Fibroblast of pulmonary artery (primary cell): Measurements from ENCODE around the gene CHD6.

ENCODE experiments used
- DNase-seq: peaks from one replicate; pipeline ENCODE4 v3.0.0-alpha.2; 2010; ENCODE audit warnings: low read depth
- H3K4me3 ChIP-seq: replicated peaks from 2 replicates; pipeline ENCODE4 v1.5.1; 2011; ENCODE audit warnings: low read depth, mild to moderate bottlenecking, control low read depth, low read length, moderate library complexity
- CTCF ChIP-seq: IDR thresholded peaks from 2 replicates; pipeline ENCODE4 v1.5.1; 2011; ENCODE audit warnings: mild to moderate bottlenecking, control low read depth, low read length, inconsistent platforms; ENCODE audit errors: missing control alignments

The CHD6 gene

GRCh38 chr20:41457173-41457857, 160.9 kb downstream of the CHD6 start:
- DNase-seq = no peak

GRCh38 chr20:41456351-41456750, 161.8 kb downstream of the CHD6 start:
- no peak for TF ChIP-seq CTCF
- no peak for DNase-seq
- no peak overlapping the region for H3K4me3 ChIP-seq

More at GRCh38 chr20:41457173-41457857, 160.9 kb downstream of the CHD6 start:
- TF ChIP-seq CTCF = no peak
- no peak overlapping the region for H3K4me3 ChIP-seq

- H3K4me3 ChIP-seq = no peak overlapping the region
- DNase-seq = no peak
- TF ChIP-seq CTCF = no peak
These were observed 163.9 kb downstream of the CHD6 start for GRCh38 chr20:41454250-41454649.

GRCh38 chr20:41453010-41453950, 164.9 kb downstream of the CHD6 start:
- no peak for DNase-seq
- TF ChIP-seq CTCF = no peak
- H3K4me3 ChIP-seq = no peak overlapping the region

GRCh38 chr20:41452226-41452625, 166.0 kb downstream of the CHD6 start:
- DNase-seq = no peak
- H3K4me3 ChIP-seq = no peak overlapping the region
- TF ChIP-seq CTCF = no peak

- no peak overlapping the region for H3K4me3 ChIP-seq
- TF ChIP-seq CTCF = no peak
- no peak for DNase-seq
These were observed 171.2 kb downstream of the CHD6 start for GRCh38 chr20:41447006-41447405.
